Midbrain (tissue), 1 donor: ENCODE data around the gene ABCC1.

Source experiments
- DNase-seq: peaks from one replicate; lab custom pipeline; 2025; lab: John Stamatoyannopoulos, UW

Gene ABCC1

DNA sequence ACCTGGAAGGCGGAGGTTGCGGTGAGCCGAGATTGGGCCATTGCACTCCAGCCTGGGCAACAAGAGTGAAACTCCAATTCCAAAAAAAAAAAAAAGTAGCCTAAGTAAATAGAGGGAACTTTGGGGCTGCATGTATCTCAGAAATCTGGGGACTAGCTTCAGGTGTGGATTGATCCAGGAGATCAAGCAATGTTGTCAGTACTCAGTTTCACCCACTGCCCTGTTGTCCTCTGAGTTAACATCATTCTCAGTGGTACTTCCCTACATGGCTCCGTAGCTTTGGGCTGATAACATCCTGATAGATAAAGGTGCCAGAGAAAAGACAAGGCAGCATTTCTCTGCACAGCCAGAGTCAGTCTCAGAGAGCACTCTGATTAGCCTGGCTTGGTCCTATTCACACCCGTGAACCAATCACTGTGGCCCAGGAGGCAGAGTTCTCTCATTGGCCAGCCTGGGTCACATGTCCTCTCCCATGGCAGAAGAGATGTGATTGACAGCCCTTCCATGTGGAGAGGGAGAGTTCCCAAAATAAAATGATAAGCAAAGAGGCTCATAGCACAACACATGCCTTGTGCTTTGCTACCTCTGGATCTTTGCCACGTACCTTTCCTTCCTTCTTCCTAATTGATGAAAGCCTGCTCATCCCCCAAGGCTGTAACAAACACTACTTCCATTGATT is 99.6 kb downstream of the ABCC1 start:
- DNase-seq = no peak

DNA sequence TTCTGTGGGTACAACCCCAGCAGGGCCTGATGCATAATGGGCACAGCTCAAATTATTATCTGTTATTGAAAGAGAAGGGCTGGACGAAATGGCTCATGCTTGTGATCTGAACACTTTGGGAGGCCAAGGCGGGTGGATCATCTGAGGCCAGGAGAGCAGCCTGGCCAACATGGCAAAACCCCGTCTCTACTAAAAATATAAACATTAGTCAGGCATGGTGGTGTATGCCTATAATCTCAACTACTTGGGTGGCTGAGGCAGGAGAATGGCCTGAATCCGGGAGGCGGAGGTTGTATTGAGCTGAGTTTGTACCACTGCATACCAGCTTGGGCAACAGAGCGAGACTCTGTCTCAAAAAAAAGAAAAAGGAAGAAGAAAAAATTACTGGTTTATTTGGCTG is 100.7 kb downstream of the ABCC1 start:
- no peak for DNase-seq

DNA sequence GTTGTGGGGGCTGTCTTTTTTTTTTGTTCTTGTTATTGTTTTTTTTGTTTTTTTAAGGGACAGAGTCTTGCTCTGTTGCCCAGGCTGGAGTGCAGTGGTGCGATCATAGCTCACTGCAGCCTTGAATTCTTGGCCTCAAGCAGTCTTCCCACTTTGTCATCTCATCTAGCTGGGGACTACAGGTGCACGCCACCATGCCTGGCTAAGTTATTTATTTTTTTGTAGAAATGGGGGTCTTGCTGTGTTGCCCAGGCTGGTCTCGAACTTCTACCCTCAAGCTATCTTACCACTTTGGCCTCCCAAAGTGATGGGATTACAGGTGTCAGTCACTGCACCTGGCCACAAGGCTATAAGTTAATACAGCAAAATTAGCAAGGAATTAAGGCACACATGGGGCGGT is 101.7 kb downstream of the ABCC1 start:
- no peak for DNase-seq

DNA sequence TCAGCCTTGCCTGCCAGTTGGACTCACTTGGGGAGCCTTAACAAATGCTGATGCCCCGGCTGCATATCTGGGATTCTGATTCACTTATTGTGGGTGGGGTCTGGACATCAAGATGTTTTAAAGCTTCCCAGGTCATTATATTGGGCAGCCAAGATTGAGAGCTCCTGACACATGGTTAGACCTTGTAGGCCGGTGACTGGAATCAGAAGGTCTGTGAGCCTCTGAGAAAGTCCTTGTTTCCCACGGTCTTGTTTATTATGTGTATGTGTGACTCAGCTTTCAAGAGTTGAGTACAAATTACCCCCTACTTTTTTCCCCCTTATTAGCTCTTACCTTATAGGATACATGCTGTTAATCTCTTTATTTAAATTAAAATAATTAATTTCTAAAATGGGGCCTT is 103.5 kb downstream of the ABCC1 start:
- DNase-seq = no peak

DNA sequence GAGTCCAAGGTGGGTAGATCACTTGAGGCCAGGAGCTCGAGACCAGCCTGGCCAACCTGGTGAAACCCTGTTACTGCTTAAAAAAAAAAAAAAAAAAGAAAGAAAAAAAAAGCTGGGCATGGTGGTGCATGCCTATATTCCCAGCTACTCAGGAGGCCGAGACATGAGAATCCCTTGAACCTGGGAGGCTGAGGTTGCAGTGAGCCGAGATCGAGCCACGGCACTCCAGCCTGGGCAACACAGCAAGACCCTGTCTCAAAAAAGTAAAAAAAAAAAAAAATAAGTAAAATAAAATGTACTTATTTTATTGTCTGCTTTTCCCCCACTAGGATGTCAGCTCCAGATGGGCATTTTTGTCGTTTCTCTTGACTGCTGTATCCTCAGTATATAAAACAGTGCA is 107.7 kb downstream of the ABCC1 start:
- no peak for DNase-seq

DNA sequence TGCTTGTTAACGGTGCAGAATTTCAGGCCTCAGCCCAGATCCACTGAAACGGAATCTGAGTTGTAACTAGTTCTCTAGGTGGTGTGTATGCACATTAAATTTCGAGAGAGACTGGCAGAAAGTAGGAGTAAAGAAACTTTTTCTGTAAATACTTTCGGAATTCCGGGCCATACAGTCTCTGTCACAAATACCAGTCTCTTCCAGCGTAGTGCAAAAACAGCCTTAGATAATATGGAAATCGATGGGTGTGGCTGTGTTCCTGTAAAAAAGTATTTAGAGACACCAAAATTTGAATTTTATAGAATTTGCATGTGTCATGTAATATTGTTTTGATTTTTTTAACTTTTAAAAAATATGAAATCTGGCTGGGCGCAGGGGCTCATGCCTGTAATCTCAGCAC is 109.7 kb downstream of the ABCC1 start:
- DNase-seq = no peak

DNA sequence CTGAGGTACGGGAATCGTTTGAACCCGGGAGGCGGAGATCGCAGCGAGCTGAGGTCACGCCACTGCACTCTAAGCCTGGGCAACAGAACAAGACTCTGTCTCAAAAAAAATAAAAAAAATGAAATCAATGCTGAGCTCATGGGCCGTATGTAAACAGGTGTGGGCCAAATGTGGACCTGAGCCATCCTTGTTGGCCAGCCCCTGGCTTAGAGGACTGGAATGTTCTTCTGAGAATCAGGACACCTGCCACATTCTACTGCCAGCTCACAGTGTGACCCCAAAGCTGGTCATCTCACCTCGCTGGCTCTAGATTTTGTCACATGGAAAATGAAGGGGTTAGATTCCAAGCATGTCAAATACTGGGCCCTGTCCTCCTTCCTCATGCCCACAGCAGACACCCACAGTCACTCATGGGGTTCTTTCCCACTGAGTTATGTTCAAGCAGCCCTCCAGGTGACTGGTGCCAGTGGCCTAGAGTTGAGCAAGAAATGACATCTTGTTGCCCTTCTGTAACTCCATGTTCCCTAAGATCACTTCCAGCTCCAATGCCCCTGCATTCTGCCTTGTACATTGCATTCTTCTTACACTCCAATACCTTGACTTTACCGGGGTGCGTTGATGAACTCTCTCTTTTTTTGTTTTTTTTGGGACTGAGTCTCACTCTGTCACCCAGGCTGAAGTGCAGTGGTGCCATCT is 110.6 kb downstream of the ABCC1 start:
- DNase-seq = no peak

DNA sequence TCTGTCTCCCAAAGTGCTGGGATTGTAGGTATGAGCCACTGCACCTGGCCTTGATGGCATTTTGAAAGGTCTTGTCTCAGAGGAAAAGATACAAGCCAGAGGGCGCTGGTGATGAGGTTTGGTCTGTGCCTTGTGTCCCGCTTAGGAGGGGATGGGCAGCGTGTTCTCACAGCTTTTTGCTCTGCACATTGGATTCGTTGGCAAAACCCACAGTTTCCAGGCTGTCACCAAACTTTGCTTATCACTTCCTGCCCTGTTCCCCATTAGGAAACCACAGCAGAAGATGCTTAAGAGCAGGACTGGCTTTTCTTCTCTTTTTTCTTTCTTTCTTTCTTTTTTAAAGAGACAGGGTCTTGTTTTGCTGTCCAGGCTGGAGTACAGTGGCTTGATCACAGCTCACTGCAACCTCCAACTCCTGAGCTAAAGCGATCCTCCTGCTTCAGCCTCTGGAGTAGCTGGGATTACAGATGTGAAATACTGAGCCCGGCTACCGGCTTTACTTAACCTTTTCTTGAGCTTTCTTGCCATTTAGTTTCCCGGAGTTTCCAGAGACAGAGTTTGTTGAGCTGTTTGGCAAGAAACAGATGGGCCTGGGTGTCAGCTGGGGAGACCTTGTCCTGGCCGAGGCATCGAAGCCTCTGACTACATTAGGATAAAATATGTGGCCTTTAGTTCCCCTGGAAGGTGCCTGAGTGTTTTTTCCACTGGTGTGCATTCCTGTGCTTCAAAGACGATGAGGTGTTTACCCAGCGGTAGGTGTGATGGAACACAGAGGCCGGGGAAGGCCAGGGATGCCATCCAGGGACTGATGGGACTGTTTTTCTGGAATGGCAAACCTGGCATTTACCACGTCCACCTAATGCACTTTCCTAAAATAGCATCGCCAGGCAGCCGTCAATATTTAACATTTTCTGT is 112.9 kb downstream of the ABCC1 start:
- DNase-seq = no peak

DNA sequence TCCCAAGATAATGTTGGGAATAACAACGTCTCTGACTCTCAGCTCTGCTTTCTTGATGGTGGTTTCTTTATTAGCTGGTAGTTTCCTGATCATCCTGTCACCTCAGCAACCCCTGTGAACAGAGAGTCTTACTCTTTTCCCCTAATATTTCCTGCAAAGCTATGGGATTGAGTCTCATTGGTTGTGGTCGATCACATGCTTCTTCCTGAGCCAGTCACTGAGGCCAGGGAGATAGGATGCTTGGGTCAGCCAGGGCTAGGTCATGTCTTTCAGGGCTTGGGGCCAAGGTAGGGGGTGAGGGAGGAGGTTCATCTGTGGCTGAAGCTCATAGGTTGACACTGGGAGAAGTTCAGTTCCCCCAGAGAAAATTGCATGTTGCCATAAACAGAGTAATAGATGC is 114.3 kb downstream of the ABCC1 start:
- no peak for DNase-seq

DNA sequence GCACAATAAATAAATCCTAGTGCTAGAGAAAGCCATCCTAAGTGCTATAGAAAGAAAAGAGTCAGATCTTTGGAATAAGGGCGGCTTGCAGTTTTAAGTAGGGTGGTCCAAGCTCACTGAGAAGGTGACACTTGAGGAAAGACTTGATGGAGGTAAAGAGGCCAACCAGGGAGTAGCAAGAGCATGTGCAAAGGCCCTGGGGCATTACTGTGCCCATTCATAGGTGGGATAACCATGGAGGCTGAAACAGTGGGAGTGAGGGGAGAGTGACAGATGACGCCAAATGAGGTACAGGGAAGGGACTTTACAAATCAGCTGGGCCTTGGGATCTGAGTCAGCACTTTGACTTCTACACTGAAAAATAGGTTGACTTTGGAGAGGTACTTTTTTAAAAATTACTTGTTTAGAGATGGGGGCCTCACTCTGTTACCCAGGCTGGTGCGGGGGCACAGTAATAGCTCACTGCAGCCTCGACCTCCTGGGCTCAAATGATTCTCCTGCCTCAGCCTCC is 115.5 kb downstream of the ABCC1 start:
- DNase-seq = no peak

DNA sequence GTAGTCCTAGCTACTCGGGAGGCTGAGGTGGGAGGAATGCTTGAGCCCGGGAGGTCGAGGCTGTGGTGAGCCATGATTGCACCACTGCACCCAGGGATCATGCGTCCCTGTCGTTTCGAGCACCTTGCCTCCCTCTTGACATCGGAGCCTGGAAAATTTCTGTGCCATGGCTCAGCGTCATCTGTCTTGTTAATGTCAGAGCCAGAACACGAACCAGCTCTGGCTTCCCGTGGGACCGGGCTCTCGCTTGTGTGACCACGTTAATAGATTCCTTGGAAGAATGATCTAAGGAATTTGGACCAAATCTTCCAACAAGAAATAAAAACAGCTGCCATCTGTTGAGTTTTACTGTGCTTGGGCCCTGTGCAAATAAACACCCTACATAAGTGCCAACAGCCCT is 117.7 kb downstream of the ABCC1 start:
- DNase-seq = no peak

DNA sequence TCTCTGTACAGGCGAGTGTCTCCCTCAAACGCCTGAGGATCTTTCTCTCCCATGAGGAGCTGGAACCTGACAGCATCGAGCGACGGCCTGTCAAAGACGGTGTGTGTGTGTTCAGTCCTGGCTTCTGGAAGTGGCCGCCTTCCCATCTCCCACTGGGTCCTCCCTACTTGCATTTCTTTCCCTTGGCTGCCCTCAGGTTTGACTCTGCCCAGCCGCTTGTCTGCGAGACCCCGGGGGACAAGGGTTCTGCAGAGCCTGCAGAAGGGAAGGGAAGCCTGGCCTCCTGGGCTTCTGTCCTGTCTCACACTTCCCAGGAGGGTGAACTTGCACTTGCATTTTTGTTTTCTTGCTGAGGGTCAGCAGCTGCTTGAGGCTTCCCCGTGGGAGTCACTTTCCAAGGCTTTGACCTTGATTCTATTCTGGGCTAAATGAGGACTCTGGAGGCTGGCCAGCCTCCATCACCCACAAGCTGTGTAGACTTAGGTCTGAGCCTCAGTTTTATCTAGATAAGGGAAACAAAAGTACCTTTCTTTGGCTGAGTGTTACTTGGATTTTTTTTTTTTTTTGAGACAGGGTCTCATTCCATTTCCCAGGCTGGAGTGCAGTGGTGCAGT is 122.3 kb downstream of the ABCC1 start:
- no peak for DNase-seq

DNA sequence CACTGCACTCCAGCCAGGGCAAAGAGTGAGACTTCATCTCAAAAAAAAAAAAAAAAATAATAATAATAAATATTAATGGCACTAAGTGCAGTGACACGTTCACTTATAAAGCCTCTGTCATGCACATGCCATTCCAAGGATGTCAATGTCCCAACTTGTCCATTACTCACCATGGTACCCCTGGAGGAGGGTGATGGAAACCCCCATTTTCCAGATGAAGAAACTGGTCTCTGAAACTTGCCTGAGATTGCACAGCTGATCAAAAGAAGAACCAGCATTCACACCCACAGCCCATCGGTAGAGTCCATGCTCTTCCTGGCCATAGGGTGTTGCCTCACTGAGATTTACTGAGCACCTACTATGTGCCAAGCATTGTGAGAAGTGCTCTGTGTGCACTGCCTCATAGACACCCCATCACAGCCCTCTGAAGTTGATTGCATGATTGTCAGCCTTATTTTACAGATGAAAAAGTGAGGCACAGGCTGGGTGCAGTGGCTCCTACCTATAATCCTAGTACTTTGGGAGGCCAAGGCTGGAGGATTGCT is 123.7 kb downstream of the ABCC1 start:
- no peak for DNase-seq

DNA sequence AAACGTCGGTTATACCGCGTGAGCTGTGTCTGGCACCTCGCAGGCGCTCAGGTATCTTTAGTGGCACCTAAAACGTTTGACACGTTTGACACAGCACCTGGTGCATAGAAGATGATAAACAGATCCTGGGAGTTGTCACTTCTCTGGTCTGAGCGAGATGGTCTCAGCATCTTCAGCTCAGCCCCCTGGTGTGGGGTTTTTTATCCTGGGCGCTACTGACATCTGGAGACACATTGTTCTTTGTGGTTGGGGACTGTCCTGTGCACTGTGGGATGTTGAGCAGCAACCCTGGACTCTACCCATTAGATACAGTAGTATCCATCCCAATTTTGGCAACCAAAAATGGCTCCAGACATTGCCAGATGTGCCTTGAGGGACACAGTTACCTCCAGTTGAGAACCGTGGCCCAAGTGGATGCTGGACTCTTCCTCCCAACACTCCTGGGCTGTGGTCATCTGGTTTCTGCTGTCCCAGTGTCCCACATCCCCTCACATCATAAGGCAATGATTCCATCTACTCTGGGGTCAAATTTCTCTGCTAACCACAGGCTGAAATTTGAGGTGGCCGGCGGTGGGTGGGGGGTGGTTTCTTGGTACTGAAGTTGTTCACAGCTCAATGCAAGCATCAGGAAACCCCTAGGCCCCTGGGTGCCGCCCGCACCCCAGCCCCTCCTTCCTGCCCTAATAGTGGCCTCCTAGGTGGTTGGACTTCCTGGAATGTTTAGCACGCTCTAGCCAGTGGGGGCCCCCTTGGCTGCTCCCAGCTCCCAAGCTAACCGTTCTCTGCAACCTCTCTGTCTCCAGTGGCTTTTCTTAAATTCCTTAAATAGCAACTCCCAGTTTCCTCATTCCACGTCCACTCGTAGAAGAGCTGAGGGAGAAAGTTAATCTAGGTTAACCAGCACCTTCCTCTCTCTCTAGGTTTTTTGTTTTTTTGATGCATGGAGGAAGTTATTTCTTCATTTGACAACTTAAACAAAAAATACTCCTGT is 124.8 kb downstream of the ABCC1 start:
- DNase-seq = no peak

DNA sequence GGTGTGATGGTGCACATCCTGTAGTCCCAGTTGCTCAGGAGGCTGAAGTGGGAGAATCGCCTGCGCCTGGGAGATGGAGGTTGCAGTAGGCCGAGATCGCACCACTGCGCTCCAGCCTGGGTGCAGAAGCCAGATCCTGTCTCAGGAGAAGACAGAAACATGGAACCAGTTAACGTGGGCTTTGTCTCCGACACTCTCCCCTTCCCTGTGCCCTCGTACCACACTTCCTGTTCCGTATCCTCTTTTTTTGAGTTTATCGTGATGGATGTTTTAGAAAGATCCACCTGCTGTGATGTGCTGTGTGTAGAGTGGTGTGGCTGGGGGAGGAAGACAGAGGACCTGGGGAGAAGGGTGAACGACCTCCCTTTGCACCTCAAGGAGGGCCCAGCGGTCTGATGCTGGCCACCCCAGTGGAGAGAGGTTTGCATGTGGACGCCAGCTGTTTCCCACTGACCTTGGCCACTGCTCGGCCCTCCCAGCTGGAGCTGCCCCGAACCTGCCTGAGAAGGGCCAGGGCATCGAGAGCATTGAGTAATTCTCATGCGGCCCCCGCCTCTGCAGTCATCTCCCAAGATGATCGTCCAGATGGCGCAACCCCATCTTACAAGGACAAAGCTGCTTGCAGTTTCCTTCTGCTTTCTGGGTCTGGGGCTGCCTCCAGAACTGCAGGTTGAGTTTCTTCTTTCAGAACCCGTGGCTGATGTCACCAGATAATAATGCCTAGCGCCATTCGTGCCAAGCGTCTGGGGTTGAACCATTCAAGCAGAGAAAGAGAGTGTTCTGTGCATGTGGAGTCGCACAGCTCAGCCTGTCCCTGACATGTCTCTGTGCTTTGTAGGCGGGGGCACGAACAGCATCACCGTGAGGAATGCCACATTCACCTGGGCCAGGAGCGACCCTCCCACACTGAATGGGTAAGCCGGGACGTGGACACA is 126.3 kb downstream of the ABCC1 start:
- peak; percentile 16 for DNase-seq

DNA sequence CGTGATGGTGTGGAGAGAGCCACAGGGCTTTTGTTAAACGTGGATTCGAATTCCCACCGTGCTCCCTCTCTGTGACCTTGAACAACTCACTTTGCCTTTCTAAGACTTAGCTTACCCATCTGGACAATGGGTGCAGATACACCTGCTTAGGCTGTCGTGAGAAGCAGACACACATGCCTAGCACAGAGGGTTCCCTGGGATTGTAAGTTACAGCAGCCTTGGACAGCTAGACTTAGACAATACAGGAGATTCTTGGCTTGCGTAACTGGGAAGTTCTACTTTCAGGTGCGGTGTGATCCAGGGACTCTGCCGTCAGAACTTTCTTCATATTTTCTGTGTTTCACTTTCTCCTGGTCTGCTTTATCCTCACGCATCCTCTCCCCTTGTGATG is 127.0 kb downstream of the ABCC1 start:
- no peak for DNase-seq

DNA sequence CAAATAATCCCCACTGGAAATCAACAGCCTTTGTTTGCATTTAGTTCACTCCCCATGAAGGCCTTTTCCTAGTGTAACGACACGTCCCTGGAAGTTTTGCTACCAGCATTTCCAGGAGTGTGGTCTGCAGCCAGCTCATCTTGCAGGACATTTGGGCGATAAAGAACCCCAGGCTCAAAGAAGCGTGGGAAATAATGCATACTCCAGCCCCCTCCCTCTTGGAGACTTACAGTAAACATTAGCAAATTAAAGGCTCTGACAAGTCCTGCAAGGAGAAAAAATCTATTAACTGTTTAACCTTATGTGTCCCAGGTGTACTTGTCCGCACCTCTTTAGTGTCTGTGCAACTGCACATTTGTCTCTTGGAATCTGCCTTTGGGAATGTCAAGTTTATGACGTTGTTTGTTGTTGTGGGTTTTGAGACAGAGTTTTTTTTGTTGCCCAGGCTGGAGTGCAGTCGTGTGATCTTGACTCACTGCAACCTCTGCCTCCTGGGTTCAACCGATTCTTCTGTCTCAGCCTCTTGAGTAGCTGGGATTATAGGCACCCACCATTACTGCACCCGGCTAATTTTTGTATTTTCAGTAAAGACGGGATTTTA is 131.1 kb downstream of the ABCC1 start:
- no peak for DNase-seq

DNA sequence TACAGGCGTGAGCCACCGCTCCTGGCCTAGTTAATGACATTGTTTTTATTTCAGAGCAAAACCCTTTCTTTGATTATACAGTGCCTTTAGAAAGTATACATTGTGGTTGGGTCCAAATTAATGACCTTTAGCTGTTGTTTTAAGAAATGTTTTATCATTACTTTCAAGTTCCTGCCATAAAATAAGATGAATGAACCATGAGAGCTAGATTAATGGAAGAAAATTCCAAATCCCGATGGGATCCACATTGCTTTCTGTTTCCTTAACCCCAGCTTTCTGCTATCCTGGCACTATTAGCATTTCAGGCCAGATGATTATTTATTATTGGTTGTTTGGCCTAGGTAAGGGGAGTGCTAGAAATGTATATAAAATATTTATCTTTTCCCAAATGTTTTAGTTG is 131.7 kb downstream of the ABCC1 start:
- DNase-seq = no peak

DNA sequence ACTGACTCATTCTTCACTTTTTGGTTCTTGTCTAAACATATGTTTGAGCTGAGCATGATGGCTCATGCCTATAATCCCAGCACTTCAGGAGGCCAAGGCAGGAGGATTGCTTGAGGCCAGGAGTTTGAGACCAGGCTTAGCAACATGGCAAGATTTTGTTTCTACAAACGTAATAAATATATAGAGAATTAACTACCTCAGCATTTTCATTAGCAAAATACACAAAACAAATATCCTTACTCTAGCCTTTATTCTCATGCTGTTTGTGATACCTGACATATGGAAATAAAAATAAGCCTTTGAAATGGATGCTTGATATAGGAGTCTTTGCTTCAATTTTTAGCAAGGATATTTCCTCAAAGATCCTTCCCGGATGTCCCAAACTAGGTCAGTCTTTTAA is 132.8 kb downstream of the ABCC1 start:
- DNase-seq = no peak
